Effector CD8-positive, alpha-beta T cell (primary cell): Measurements from ENCODE around the gene IDI2.
"Not testable (repeated sequence)": the region's sequence is repeated elsewhere in the genome, so short reads cannot be mapped to it uniquely, and the experiment has no call there.

Experiments
- DNase-seq: peaks from one replicate; lab custom pipeline; 2025; lab: John Stamatoyannopoulos, UW
- total RNA-seq, 4 experiments: gene quantifications; one replicate each; lab custom pipeline; 2026; lab: John Stamatoyannopoulos, UW

Gene IDI2
- 0 reads per million in 4 experiments for total RNA-seq

DNA sequence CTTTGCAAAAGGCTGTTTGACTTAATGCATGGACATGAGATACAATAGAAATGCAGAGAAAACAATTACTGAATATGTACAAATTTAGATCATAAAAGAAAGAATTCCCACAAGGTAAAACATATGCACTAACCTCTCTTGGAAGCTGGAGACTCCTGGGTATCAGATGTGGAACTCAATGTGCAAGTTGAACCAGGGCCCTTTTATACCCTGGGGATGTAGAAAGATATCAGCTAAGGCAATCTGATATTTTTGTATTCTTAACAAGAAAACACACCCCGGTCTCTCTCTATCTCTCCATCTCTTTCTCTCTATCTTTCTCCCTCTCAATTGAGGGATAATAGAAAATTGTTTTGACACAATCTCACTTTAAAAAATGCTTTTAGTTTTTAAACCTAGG, at the start of gene IDI2:
Gene IDI2, minus strand, starts transcription at position 177 of the 400 bp plus-strand sequence. CDS start 1,136 bp downstream, outside the sequence.
- DNase-seq, result no peak

- no peak for DNase-seq
Observed at GRCh38 chr10:1074748-1075308, 49.2 kb upstream of the IDI2 start.

- DNase-seq, result no peak
Observed at GRCh38 chr10:1074052-1074747, 48.5 kb upstream of the IDI2 start.

DNA sequence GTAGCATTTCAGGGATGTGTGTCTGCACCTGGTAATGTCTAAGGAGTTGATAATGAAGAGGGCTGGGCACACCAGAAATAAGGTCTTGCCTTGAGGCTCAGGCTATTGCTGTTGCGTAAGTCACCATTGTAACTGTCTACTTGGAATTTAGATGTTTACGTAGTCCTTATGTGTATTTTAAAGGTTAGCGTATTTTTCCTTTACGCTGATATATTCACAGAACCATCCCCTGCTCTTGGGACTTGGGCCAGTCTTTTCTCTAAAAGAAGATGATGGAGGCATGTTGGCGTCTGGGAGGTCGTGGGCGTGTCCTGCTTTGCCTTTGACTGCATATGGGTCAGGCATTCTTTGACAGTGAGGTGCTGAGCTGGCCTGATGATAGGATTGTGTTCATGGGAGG, 45.3 kb upstream of the IDI2 start:
- DNase-seq, result no peak

DNA sequence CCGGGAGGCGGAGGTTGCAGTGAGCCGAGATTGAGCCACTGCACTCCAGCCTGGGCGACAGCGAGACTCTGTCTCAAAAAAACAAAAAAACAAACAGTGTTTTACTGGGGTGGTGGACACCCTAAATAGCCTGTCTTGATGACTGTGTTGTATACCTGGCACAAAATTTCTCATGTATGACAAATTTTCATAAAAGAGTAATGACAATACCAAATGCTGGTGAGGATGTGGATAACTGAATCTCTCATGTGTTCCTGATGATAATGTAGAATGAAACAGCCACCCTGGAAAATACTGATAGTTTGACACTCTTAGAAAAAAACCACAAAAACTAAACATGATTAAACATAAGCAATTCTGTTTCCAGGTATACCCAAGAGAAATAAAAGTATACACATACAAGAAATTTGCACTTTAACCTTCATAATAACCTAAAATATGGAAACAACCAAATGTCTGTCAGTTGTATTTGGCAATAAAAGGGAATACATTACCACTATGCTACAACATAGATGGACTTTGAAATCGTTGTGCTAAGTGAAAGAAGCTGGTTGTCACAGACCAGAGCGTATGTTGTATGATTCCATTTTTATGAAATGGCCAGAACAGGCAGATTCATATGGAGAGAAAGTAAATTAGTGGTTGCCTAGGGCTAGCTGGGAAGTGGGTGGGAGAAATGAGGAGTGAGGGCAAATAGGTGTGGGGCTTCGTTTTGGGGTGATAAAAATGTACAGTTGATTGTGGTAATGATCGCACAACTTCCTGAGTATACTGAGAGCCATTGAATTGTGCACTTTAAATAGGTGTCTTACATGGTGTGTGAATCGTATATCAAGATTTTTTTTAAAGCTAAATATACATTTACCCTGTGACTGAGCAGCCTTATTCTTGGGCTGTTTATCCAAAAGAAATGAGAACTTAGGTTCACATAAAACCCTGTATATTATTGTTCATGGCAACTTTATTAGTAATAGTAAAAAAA, 43.0 kb upstream of the IDI2 start:
- no peak for DNase-seq

DNA sequence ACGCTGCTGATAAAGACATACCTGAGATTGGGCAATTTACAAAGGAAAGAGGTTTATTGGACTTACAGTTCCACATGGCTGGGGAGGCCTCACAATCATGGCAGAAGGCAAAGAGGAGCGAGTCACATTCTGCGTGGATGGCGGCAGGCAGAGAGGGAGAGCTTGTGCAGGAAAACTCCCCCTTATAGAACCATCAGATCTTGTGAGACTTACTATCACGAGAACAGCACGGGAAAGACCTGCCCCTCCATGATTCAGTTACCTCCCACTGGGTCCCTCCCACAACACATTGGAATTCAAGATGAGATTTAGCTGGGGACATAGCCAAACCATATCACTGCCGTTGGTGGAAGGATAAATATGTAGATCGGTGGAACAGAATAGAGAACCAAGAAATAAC, 41.1 kb upstream of the IDI2 start:
- not testable (repeated sequence) for DNase-seq

DNA sequence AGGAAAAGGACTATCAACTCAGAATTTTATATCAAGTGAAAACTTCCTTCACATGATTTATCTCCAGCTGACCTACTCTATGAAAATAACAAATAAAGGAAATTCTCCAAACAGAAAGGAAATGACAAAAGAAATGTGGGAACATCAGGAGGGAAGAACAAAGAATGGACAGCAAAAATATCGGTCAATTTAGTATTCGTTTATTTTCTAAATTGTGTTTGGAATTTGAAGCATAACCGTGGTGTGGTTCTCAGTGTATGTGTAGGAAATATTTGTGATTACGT, 39.2 kb upstream of the IDI2 start:
- no peak for DNase-seq

DNA sequence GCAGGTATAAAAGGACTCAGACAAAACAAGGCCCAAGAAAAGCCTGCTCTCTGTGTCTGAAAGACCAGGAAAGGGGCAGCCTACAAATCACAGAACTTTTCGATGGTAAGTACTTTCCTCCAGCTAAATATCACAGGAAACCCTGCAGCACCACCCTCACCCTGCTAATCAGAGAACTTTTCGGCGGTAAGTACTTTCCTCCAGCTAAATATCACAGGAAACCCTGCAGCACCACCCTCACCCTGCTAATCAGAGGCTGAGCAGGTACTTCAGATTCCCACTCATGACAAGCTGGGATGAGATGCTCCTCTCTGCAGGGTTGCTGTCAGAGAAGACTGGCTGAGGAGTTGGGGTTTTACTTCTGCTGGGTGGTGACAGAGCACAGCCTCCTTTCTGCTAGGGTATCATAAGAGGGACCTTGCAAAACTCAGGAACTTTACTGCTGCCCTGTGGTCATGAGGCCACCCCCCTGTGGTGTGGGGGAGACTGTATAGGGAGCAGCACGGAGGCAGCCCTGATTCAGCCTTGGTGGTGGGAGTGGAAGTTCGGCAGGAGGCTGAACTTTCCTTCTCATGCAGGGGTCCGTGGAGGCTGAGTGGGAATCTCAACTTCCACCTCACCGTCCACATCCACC, 37.7 kb upstream of the IDI2 start:
- DNase-seq, result no peak

DNA sequence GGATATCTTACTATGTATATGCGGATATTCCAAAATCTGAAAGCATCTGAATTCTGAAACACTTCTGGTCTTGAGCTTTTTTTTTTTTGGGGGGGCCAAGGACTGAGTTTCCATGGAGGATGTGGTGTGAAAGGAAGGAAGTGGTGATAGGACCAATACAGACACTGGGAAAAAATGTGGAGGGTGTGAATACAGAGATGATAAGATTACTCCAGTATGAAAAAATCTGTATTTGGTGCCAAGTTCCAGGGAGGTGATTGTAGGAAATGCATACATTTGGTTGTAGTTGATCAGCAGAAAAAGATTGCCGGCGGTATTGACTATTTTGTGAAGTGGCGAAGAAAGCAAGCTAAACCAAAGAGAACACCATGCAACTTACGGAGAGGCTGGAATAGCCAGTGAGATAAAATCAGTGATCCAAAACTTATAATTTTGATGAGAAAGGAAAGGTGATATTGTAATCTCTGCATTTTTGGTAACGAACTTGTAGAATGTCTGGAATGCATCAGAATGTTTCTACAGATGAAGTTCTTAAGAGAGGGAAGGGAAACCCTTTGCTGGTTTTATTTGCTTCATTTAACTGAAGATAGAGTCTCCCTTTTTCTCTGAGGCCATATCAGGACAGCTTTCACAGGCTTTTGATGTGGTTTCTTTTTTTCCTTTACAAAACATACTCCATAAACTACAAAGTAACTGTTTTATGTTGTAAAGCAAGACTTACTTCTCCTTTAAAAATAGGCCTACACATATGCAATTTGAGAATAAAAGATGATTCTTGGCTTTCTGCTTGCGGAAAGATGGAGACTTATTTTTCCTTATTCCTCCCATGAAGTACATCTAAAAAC, 36.5 kb upstream of the IDI2 start:
- no peak for DNase-seq

DNA sequence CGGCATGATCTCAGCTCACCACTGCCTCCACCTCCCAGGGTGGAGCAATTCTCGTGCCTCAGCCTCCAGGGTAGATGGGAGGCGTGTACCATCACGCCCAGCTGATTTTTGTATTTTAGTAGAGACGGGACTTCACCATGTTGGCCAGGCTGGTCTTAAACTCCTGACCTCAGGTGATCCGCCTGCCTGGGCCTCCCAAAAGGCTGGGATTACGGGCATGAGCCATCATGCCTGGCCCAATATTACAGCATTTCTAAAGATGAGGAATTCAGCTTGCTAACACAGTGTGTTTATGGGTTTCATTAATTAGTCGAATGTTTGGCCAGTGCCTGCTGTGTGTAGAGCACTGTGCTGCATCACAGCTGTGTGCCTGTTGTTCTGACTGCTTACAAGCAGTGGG, 34.2 kb upstream of the IDI2 start:
- DNase-seq, result no peak

GRCh38 chr10:1058017-1058416, 32.4 kb upstream of the IDI2 start:
- no peak for DNase-seq

DNA sequence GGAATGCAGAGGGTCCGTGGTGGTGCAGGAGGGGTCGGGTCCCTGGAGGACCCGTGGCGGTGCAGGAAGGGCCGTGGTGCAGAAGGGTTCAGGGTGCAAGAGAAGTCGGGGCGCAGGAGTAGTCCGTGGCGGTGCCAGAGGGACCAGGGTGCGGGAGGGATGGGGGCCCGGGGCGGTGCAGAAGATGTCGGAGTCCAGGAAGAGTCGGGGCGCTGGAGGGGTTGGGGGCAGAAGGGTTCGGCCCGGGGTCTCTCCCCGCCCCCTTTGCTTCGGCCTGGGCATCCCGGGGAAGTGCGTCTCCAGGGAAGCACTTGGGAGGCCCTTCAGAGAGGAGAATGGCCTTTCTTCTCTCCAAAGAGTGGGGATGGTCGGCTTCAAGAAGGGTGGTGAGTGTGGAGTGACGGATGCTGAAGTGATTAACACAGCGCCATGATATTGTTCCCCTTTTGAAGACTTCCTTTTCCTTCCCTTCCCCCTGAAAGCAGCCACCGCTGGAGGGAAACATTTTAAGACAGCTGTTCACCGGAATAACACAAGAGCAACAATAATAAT, 31.5 kb upstream of the IDI2 start:
- no peak for DNase-seq

GRCh38 chr10:1056326-1057105, 30.9 kb upstream of the IDI2 start, which contains the start of gene WDR37:
Gene WDR37, plus strand, starts transcription at chr10:1056385. Its CDS starts 15,771 bp downstream, at chr10:1072156.
- DNase-seq, result peak; percentile 79

DNA sequence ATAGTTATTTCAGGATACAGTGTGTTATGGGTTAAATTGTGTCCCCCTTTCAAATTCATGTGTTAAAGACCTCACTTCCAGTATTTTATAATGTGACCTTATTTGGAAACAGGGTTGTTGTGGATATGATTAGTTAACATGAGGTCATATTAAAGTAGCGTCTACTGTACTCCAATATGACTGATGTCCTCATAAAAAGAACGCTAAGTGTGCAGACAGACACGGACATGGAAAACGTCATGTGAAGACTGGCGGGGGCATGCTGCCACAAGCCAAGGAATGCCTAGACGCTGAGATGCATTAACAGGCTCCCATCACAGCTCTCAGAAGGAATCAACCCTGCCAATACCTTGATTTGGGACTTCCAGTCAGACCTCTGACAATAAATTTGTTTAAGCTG, 29.0 kb upstream of the IDI2 start:
- DNase-seq, result no peak

- peak; percentile 10 for DNase-seq
Observed at GRCh38 chr10:1050554-1050953, 24.9 kb upstream of the IDI2 start.

- no peak for DNase-seq
Observed at GRCh38 chr10:1050145-1050544, 24.5 kb upstream of the IDI2 start.

DNA sequence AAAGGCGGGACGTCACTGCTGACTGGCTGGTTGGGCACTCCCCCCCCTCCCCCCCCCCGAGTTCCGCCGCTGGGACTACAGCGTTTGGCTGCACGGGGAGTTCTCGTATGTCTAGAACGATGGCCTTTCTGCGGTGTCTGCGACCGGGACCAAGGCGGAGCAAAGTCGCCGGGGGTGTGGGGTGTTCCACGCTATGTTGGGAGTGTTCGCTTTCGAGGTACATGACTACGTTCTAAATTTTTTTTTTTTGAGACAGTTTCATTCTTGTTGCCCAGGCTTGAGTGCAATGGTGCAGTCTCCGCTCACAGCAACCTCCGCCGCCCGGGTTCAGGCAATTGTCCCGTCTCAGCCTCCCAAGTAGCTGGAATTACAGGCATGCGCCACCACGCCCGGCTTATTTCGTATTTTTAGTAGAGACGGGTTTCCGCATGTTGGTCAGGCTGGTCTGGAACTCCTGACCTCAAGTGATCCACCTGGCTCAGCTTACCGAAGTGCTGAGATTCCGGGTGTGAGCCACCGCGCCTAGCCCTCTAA, 23.8 kb upstream of the IDI2 start:
- no peak for DNase-seq

- DNase-seq, result peak; percentile 97
Observed at GRCh38 chr10:1048732-1049424, 23.2 kb upstream of the IDI2 start, which contains the start of gene IDI1. Gene IDI1, minus strand, starts transcription at chr10:1049119. Its CDS starts 116 bp downstream, at chr10:1049003.

DNA sequence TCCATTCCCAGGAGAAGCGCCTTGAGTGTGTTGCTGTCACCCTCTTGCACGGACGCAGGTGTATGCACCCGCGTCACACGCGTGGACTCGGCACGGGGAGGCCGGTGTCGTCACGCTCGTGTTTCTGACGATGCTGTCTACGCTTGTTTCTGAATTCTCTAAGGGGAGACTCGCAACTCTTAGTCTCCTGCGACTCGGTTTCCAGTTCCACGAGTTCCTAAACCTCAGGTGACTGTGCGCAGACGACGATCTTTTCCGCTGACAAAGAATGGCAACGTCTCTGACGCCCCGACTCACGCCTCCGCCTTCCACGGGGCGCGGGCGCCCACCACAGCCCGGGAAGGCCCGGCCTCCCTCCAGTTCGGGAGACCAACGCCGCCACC, 22.7 kb upstream of the IDI2 start:
- peak; percentile 58 for DNase-seq
